Endometrial microvascular endothelial cells (primary cell): ENCODE measurements around the gene CACNA1I. TPM values are rescaled to one million over a fixed set of nuclear protein-coding genes. Genes with fewer than 3 reads are reported as not detected.
"Not testable (repeated sequence)": the region's sequence is repeated elsewhere in the genome, so short reads cannot be mapped to it uniquely, and the experiment has no call there.

Source experiments
- in situ Hi-C: cut with HindIII; loops from 2 replicates; pipeline ENCODE4 v1.10.0; 2017; ENCODE audit warnings: low sequenced_read_pairs, low pct_unique_long_range_greater_than_20kb; ENCODE audit errors: inconsistent ontology term
- total RNA-seq: library from RNA; depleted of rRNA; stranded (reverse); fragments of >200 nt; gene quantifications from one replicate; pipeline ENCODE4 v1.2.3, GENCODE V29; 2015; ENCODE audit errors: inconsistent ontology term

The CACNA1I gene
- total RNA-seq, result not detected

DNA sequence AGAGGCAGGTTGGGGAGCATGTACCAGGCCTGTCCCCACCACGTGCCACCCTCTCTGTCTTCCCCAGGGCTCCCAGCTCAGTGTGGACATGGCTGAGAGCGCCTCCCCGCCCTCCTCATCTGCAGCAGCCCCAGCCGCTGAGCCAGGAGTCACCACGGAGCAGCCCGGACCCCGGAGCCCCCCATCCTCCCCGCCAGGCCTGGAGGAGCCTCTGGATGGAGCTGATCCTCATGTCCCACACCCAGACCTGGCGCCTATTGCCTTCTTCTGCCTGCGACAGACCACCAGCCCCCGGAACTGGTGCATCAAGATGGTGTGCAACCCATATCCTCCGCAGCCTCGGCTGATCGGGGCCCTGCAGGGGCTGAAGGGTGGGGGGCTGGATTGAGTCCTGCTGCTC lies at the start of gene CACNA1I:
CACNA1I (plus strand) TSS at position 89 of the 400 bp plus-strand sequence; CDS start at position 89, 0 bp downstream.
- in situ Hi-C loops, result loop anchor here (25.0 kb wide), 1 partner anchor 442 kb away; no protein-coding TSS in a partner anchor

DNA sequence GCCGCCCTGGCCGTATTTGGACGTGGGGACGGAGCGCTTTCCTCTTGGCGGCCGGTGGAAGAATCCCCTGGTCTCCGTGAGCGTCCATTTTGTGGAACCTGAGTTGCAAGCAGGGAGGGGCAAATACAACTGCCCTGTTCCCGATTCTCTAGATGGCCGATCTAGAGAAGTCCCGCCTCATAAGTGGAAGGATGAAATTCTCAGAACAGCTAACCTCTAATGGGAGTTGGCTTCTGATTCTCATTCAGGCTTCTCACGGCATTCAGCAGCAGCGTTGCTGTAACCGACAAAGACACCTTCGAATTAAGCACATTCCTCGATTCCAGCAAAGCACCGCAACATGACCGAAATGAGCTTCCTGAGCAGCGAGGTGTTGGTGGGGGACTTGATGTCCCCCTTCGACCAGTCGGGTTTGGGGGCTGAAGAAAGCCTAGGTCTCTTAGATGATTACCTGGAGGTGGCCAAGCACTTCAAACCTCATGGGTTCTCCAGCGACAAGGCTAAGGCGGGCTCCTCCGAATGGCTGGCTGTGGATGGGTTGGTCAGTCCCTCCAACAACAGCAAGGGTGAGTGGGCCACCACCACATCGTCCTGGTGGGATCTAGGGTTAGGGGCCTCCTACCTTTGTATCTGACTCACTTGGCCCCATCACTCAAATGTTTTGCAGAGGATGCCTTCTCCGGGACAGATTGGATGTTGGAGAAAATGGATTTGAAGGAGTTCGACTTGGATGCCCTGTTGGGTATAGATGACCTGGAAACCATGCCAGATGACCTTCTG lies 49.3 kb upstream of the CACNA1I start:
- in situ Hi-C loops, result not testable (repeated sequence)

DNA sequence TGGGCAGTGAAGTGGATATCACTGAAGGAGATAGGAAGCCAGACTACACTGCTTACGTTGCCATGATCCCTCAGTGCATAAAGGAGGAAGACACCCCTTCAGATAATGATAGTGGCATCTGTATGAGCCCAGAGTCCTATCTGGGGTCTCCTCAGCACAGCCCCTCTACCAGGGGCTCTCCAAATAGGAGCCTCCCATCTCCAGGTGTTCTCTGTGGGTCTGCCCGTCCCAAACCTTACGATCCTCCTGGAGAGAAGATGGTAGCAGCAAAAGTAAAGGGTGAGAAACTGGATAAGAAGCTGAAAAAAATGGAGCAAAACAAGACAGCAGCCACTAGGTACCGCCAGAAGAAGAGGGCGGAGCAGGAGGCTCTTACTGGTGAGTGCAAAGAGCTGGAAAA lies 48.5 kb upstream of the CACNA1I start:
- in situ Hi-C loops, result not testable (repeated sequence)

DNA sequence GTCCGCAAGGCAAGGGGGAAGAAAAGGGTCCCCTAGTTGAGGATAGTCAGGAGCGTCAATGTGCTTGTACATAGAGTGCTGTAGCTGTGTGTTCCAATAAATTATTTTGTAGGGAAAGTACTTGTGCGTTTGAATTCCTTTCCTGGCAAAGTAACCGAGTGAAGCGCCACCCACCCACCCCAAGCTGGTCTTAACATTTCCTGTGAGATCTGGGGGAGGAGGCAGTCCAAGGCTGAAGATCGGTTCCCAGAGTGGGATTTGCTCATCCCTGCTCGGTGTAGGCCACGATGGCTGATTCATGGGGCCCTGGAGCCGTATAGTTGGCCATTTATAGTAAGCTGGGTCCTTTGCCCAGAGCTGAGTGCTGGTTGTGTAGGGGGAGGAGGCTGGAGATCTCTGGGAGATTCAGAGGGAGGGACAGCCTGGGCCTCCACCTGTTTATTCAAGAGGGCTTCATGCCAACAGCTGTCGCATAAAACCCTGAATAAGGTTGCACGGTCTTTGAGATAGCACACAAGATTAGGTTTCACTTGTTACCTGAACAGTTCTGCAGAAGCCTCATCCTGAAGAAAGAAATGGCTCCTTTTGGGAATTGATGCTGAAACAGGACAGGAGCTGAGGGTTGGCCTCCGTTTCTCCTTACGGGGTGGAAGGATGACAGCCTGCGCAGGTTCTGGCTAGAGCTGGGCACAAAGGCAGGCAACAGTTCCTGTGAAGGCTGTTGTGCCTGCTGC lies 47.8 kb upstream of the CACNA1I start:
- in situ Hi-C loops, result no loop called here

DNA sequence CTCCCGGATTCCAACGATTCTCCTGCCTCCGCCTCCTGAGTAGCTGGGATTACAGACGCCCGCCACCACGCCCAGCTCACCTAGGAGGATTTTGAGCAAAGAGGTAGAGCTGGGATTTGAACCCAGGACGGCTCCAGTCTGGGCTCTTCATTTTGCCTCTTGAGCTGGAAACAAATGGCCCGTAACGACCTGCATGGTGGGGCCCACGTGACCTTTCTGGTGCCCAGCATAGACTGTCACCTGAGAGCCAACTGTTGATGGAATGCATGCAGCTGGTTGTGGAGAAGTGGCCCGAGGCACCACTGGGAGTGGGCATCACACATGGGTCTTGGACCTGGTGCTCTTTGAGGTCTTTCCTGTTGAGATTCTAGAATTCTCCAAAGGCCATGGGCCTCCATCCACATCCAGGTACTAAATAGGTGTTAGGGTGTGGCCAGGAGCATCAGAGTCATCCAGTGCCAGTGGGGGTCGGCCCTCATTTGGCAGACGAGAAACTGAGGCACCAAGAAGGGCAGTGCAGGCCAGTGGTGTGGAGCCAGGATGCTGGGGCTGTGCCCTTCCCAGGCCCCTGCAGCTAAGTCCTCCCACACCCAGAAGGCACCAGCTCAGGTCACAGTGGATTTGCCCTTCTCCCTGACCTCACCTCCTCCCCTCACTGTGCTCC lies 46.3 kb upstream of the CACNA1I start:
- in situ Hi-C loops, result no loop called here

DNA sequence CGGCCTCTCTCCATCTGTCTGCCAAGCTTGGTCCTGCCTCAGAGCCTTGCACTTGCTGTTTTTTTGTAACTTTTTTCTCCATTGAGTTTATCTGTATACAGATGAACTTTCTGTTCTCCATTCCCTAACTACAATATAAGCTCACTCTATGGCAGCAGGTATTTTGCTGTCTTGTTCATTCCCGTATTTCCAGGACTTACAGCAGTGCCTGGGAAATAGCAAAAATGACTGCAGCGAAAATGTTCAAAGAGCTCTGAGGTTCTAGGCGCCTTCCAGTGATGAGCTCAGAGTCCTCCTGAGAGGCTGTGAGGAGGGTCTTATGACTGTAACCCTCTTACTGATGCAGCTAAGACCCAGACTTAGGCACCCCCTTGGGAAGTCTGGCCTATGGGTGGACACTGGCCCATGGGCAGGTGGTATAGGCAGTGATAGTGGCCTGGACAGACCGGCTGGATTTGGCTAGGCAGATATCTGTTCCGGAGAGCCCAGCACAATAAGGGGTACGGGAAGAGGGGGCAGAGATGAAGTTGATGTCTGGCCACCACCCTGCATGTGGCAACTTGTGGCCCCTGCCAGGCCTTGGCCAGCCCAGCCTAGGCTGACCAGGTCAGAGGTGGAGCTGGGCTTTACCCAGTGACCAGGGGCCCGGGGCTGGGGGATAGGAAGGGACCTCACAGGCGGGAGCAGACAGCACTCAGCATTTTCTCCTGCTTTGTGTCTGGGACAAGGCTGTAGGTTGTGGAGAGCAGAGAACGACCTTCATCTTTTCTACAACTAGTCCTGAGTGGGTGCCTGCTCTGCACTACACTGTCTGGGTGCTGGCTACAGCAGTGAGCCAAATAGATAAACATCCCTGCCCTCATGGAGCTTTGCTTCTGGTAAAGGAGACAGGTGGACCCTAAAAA lies 45.5 kb upstream of the CACNA1I start:
- in situ Hi-C loops, result no loop called here

DNA sequence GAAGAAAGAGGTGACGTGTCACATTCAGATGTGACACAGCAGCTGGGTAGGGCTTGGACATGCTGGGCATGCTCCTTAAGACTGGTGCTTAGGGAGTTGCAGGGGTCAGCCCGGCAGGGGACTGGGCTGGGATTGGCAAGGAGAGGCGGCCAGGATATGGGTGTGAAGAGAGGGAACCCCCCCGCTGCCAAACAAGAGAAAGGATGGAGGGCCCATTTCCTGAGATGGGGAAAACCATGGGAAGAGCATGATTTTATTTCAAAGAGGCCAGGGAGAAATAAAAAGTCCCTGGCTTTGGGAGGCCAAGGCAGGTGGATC lies 44.9 kb upstream of the CACNA1I start:
- in situ Hi-C loops, result no loop called here

DNA sequence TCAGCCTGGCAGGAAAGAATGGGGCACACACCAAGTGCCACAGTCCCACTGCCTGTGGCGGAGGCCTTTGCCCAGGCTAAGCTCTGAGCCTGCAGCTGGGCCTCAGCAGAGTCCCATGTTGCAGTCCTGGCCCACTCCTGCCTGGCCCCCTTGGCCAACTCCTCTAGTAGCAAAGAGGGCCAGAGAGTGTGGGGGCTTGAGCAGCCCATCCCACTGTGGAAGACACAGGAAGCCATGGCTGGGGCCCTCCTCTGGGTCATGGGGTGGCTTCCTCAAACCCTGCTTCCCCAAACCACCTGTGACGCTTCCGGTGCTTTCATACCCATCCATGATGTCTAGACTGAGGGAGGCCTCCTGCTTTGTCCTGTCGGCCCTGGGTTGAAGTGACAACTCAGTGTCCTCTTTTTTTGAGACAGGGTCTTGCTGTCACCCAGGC lies 43.8 kb upstream of the CACNA1I start:
- in situ Hi-C loops, result no loop called here

DNA sequence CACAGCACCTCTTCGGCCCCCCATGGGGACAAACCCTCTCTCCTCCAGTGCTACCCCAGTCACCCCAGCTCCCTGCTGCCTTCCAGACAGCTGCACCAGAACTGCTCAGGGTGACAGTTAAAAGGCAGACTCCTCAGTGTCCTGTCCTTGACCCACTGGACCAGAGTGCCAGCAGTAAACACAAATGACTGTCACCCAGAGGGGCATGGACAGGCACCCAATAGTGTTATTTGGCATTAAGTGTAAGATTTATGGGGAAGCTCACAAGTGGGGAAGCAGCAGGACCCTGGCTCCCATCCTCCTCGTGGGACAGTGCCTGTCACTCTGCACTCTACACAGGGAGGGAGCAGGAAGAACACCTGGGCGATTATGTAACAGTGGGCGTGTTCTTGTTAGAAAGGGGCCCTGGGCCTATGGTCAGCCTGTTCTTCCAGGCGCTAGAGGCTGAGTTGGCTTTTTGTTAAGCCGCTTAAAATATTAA lies 43.0 kb upstream of the CACNA1I start:
- in situ Hi-C loops, result no loop called here

DNA sequence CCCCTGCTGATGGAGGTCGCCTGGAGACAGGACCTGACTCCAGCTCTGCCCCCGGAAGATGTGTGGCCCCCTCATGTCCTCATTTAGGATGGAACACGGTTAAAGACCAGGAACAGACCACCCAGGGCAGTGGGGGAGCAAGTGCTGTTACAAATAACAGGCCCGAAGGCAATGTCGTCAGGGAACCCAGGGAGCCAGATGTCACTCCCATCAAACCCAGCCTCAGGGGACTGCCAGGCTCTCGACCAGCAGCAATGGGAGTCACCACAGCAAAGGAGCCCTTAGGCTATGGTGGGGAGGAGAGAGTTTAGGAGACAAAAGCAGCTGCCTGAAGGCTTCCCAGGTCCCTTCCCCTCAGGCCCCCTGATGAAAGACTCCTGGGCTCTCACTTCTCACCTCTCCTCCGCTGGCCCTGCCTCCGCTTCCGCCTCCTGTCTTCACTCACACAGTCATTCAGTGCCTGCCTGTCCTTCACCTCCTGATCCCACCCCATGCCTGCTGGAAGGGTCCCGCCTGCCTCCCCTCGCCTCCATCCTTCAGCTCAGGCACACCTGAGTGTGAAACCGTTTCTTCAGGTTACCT lies 42.4 kb upstream of the CACNA1I start:
- in situ Hi-C loops, result no loop called here

DNA sequence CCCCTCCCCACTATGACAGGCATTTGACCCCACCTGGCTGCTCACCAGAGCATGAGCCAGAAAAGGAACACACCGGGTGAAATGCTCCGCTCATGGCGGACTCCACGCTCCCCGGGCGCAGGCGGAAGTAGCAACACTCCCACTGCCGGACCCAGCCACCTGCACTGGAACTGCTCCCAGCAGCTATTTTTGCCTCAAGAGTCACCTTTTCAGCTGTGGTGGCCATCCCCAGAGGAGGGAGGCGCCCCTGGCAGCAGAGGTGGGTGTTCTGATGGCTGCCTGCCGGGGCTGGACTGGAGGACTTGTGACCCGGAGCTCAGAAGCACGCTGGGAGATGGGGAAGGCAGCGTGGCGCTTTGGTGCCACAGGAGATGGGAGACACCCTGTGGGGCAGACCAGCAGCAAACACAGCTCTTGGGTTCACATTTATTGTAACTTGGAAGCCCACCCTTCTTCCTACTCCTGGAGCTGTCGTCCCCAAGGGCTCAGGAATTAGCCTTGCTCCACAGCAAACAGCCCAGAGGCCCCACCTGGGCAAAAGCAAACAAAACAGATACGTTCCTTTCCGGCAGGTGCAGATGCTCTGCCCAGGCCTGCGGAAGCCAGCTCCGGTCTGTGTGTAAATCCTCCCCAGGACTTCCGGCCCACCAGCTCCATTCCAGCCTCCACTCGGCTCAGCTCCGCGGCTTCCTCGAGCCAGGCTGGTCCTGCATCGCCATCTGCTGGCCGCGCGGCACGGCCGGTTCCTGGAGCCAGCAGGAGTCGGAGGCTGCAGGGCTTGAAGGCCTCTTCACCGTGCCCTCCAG lies 41.7 kb upstream of the CACNA1I start:
- in situ Hi-C loops, result no loop called here

DNA sequence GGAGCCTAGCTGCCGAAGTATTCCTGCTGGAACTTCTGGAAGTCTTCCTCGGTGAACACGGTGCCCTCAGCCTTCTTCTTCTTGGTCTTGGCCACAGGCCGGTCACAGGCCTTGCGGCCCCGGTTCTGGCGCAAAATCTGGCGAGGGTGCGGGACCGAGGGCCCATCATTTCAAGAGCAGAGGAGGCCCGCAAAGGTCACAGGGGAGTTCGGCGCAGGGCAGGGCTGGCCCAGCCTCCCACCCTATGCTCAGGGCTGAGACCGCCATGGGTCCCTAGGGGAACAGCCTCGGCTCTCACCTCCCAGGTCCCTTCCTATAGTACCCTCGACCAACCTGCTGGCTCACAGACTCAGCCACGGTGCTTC lies 41.1 kb upstream of the CACNA1I start:
- in situ Hi-C loops, result no loop called here

DNA sequence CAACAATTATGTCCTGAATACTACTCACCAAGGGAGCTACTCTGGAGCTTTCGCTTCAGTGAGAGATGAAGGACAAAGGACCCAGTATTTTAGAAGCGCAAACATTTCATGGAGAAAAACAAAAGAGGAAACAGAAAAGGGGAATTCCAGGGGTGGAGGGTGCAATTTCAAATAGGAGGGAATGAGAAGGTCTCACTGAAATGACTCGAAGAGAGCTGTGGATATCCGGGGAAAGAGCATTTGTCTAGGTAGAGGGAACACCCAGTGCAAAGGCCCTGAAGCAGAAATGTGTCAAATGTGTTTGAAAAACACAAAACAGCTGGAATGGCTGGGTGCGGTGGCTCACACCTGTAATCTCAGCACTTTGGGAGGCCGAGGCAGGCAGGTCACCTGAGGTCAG lies 40.4 kb upstream of the CACNA1I start:
- in situ Hi-C loops, result no loop called here

DNA sequence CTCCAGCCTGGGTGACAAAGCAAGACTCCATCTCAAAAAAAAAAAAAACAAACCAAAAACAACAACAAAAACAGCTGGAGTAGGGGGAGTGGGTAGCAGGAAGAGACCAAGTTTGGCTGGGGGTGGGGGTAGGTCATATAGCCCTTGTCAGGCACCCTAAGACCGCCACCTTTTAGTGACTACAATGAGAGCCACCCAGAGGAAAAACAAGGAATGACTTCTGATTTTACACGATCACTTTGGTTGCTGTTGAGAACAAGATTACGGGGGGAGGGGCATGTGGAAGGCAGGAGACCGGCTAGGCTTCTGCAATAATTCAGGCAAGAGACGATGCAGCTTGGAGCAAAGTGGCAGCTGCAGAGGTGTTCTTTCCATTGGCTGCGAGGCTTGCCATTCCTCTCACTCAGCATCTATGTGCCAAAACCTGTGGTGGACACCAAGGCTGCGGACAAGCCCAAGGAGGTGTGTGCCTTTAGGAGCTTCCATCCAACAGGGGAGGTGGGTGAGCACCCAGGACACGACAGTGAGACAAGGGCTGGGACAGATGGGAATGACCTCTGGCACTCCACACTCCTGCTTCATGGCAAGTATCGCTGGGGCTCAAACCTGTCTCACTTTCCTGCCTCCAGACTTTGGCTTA lies 39.7 kb upstream of the CACNA1I start:
- in situ Hi-C loops, result no loop called here

DNA sequence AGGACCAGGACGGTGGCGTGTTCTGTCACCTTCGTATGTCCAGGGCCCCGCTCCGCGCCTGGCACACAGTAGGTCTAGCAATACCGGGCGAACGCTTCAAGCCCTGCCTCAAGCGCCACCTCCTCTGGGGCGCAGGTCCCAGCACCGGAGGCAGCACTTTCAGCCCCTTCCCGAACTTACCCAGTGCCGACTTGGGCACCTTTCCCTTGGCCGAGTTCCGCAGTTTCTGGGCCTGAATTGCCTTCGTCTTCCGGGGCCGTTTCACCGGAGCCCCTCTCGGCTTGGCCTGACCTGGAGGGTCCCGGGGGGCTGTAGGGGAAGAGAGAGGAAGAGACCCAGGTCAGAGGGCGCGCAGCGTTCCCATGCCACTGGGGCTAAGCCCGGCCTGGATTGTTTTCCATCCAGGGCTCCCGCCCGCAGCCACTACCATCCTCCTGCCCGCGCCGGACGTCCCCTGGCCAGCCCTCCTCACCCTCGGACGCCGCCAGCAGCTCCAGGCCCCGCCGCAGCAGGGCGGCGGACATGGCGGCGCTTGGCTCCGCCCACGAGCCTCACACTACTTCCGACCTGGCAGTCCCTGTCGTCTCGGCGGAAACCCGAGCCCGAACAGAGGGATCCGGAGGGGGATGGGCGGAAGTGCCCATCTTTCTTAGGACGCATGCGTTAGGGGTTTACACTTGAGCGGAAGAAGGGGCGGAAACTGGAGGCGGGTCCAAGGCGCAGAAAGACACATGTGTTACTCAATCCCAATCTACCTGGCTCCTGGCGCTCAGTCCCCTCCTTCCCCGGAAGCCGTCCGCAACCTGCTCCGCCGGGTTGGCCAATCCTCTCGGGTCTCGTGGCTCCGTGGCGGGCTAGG lies 38.1 kb upstream of the CACNA1I start, which contains the start of gene RPS19BP1:
RPS19BP1 (minus strand) TSS at position 534 of the 859 bp plus-strand sequence; CDS start at position 524, 10 bp downstream.
- in situ Hi-C loops, result no loop called here

DNA sequence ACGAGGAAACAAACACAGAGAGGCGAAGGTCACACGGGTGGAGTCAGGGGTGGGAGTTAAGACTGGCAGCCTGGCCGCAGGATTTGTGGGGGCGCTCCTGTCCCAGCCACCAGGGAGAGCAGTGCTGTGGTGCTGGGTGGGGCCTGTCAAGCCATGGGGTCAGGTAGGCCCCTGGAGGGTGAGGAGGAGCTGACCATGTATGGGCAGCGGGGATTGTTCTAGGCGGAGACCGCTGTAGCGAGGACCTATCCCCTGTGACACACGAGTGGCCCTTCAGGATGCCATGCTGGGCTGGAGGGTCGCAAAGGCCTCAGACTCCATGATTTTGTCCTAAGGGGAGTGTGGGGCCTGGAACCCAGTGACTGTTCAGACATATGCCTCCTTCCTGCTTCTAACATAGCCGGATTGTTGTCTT lies 36.5 kb upstream of the CACNA1I start:
- in situ Hi-C loops, result no loop called here
